B cell (primary cell): ENCODE results near the gene GUCY2F. TPM values are rescaled to one million over a fixed set of nuclear protein-coding genes. Genes with fewer than 3 reads are reported as not detected.

ENCODE experiments used
- ATAC-seq: fragments of 200-7000 bp; cut with Tn5 transposase; one replicate; pipeline ENCODE4 v1.10.0; 2021; ENCODE audit warnings: low read depth, mild to moderate bottlenecking, moderate number of reproducible peaks, moderate library complexity
- CTCF ChIA-PET: fragments of 350-600 bp; sonication (Branson Sonifier 250); formaldehyde crosslinking; loops from one replicate; lab custom pipeline; 2021; ENCODE audit warnings: antibody characterized with exemption, inconsistent platforms; lab: Charles Lee
- POLR2A ChIA-PET: fragments of 350-600 bp; sonication (Branson Sonifier 250); formaldehyde crosslinking; loops from one replicate; lab custom pipeline; 2021; ENCODE audit warnings: antibody characterized with exemption; lab: Charles Lee
- DNase-seq: peaks from one replicate; pipeline ENCODE4 v3.0.0; 2013
- H2AFZ ChIP-seq: 2 replicates; pipeline ENCODE4 v1.6.1; 2012; ENCODE audit warnings: mild to moderate bottlenecking, low read depth, low read length; ENCODE audit not compliant: insufficient read depth, poor library complexity, severe bottlenecking
- H3K27ac ChIP-seq, 2 donors: 1 replicate in 1 of 2; 2 replicates in 1 of 2; pipeline ENCODE4 v1.5.1; 2012 to 2013; ENCODE audit warnings: low read length in 2 of 2, mild to moderate bottlenecking in 2 of 2, moderate library complexity in 1 of 2
- H3K27me3 ChIP-seq, 4 experiments: fragments of 200-600 bp in 1 of 4; sonication (generic) in 1 of 4; replicated peaks in 1 of 4; 1 replicate in 2 of 4; 2 replicates in 2 of 4; pipeline versions ENCODE4 v1.6.1 to v1.7.0; 2013 to 2016; ENCODE audit warnings: low read length in 3 of 4, mild to moderate bottlenecking in 2 of 4, mixed read lengths in 1 of 4, moderate library complexity in 1 of 4; ENCODE audit not compliant: insufficient read depth in 4 of 4, control insufficient read depth in 3 of 4; ENCODE audit errors: control extremely low read depth in 1 of 4
- H3K36me3 ChIP-seq, 2 experiments: replicated peaks in 1 of 2; 1 replicate in 1 of 2; 2 replicates in 1 of 2; pipeline versions ENCODE4 v1.6.1 to v1.7.1; 2013; ENCODE audit warnings: low read length in 1 of 2; ENCODE audit not compliant: insufficient read depth in 2 of 2, control insufficient read depth in 1 of 2; ENCODE audit errors: control extremely low read depth in 1 of 2, extremely low read depth in 1 of 2
- H3K4me1 ChIP-seq, 2 donors: fragments of 200-600 bp in 1 of 2; sonication (generic) in 1 of 2; 1 replicate in 1 of 2; 2 replicates in 1 of 2; pipeline versions ENCODE4 v1.5.1 to v1.6.1; 2013 to 2017; ENCODE audit warnings: low read length in 2 of 2; ENCODE audit not compliant: control insufficient read depth in 2 of 2, insufficient read depth in 2 of 2
- H3K4me2 ChIP-seq: replicated peaks from 2 replicates; pipeline ENCODE3; 2012; ENCODE audit warnings: mild to moderate bottlenecking, low read depth, low read length; ENCODE audit not compliant: poor library complexity, severe bottlenecking
- H3K4me3 ChIP-seq, 5 experiments: fragments of 200-600 bp in 1 of 5; sonication (generic) in 1 of 5; 1 replicate in 3 of 5; 2 replicates in 2 of 5; pipeline versions ENCODE4 v1.5.1 to v1.7.0; 2011 to 2016; ENCODE audit warnings: low read length in 4 of 5, mild to moderate bottlenecking in 4 of 5, low read depth in 2 of 5, control low read depth in 1 of 5, moderate library complexity in 1 of 5; ENCODE audit not compliant: insufficient read depth in 1 of 5; ENCODE audit errors: control extremely low read depth in 1 of 5, extremely low read depth in 1 of 5
- H3K79me2 ChIP-seq: fragments of 200-600 bp; sonication (generic); one replicate; pipeline ENCODE4 v1.6.0; 2016; ENCODE audit warnings: low read length; ENCODE audit not compliant: control insufficient read depth, insufficient read depth
- H3K9ac ChIP-seq: fragments of 200-600 bp; sonication (generic); 2 replicates; pipeline ENCODE4 v1.6.1; 2017; ENCODE audit warnings: mild to moderate bottlenecking, low read length, moderate library complexity
- H3K9me3 ChIP-seq, 3 donors: one replicate each; pipeline versions ENCODE4 v1.6.1 to v1.7.1; 2013; ENCODE audit warnings: low read length in 2 of 3; ENCODE audit not compliant: control insufficient read depth in 2 of 3, insufficient read depth in 1 of 3; ENCODE audit errors: control extremely low read depth in 1 of 3
- H4K20me1 ChIP-seq: 2 replicates; pipeline ENCODE4 v1.6.0; 2012; ENCODE audit warnings: mild to moderate bottlenecking, low read length; ENCODE audit not compliant: insufficient read depth, control insufficient read depth, poor library complexity, severe bottlenecking
- H3K27ac Mint-ChIP-seq: one replicate; pipeline ENCODE4 v1.8.0; 2021; ENCODE audit warnings: mixed read lengths
- H3K27me3 Mint-ChIP-seq: one replicate; pipeline ENCODE4 v1.8.0; 2021; ENCODE audit warnings: mixed read lengths
- H3K4me1 Mint-ChIP-seq: one replicate; pipeline ENCODE4 v1.8.0; 2021; ENCODE audit warnings: mixed read lengths
- H3K4me3 Mint-ChIP-seq: one replicate; pipeline ENCODE4 v1.8.0; 2021; ENCODE audit warnings: mixed read lengths
- H3K9me3 Mint-ChIP-seq: one replicate; pipeline ENCODE4 v1.8.0; 2022; ENCODE audit warnings: mixed read lengths; ENCODE audit not compliant: insufficient read depth
- CTCF ChIP-seq: fragments of 200-600 bp; IDR thresholded peaks from one replicate; pipeline ENCODE4 v1.8.0; 2022; ENCODE audit warnings: antibody characterized with exemption, mild to moderate bottlenecking
- EZH2 ChIP-seq: IDR thresholded peaks from 2 replicates; pipeline ENCODE4 v1.6.1; 2012; ENCODE audit warnings: borderline replicate concordance, low read depth, mild to moderate bottlenecking, moderate library complexity, low read length; ENCODE audit not compliant: insufficient read depth, poor library complexity, severe bottlenecking
- WGBS: methylation state at CpG from one replicate; pipeline ENCODE4 v1.1.5; 2013; ENCODE audit warnings: missing lambda C conversion rate; ENCODE audit not compliant: insufficient coverage; 5-methylcytosine and 5-hydroxymethylcytosine counted together
- intact Hi-C: fragments of 100-400 bp; cut with micrococcal nuclease; formaldehyde crosslinking; loops from one replicate; pipeline ENCODE4 v1.10.0; 2022
- polyA minus RNA-seq: library from RNA; depleted of rRNA, polyadenylated mRNA; stranded (reverse); fragments of >200 nt; gene quantifications from 2 replicates; pipeline ENCODE4 v1.2.3, GENCODE V29; 2012
- polyA plus RNA-seq: library from polyadenylated mRNA; depleted of rRNA; stranded (reverse); fragments of >200 nt; gene quantifications from 2 replicates; pipeline ENCODE4 v1.2.3, GENCODE V29; 2012
- total RNA-seq, 2 donors: library from RNA; stranded (reverse); fragments of 120-200 nt in 1 of 2; gene quantifications; 1 replicate in 1 of 2; 2 replicates in 1 of 2; pipeline versions ENCODE4 v1.2.3 to v1.2.4, GENCODE V29; 2013 to 2022

Gene GUCY2F
- not detected in 2 replicates for total RNA-seq
- total RNA-seq (2013), result not detected
- polyA plus RNA-seq, result not detected in 2 replicates
- not detected in 2 replicates for polyA minus RNA-seq

GRCh38 chrX:109481986-109482385 lies at the start of gene GUCY2F:
GUCY2F (minus strand) TSS chrX:109482086; CDS start chrX:109475936, 6,150 bp downstream.
- no peaks in the 10 kb centered on the region for H3K9me3 Mint-ChIP-seq
- Histone ChIP-seq H2AFZ (no peak within 1 kb of the TSS), H3K9ac (no peak within 1 kb of the TSS), H4K20me1 (no peaks in the 10 kb centered on the region), H3K4me2 (no peak within 1 kb of the TSS), H3K9me3 (no peaks in the 10 kb centered on the region), H3K36me3 (no peaks in the 10 kb centered on the region), H3K4me3 (no peak within 1 kb of the TSS), H3K27me3 (no peaks in the 10 kb centered on the region), H3K4me1 (peaks cover 4% of the 10 kb centered on the region in 2 donors), H3K27ac (no peak within 1 kb of the TSS), H3K79me2 (no peaks in the 10 kb centered on the region)
- WGBS, result 80% methylated on average over 1 of the region's 4 CpGs
- no peak within 1 kb of the TSS for H3K27ac Mint-ChIP-seq
- peaks cover 8% of the 10 kb centered on the region for H3K27me3 Mint-ChIP-seq
- ATAC-seq, result no peak
- intact Hi-C loops, result loop anchor here (10.0 kb wide), 2 partner anchors 253 to 663 kb away; partner anchors contain the start of gene ACSL4
- TF ChIP-seq EZH2 (no peak), CTCF (no peak)
- peaks cover 5% of the 10 kb centered on the region for H3K4me1 Mint-ChIP-seq
- ChIA-PET CTCF (interaction anchor here (0.9 kb wide), 1 partner anchor 409 kb away, joined by 4 read pairs; no protein-coding TSS in a partner anchor), POLR2A (no interaction called here)
- DNase-seq, result no peak
- no peak within 1 kb of the TSS for H3K4me3 Mint-ChIP-seq

GRCh38 chrX:109519001-109519400 lies 37.1 kb upstream of the GUCY2F start:
- no peaks in the 10 kb centered on the region for H3K4me1 Mint-ChIP-seq
- POLR2A ChIA-PET, result no interaction called here
- no peaks in the 10 kb centered on the region for H4K20me1 ChIP-seq
- ATAC-seq, result no peak
- H3K9me3 ChIP-seq, result no peaks in the 10 kb centered on the region
- no peak overlapping the region for H3K4me2 ChIP-seq
- no peak overlapping the region for H3K4me3 Mint-ChIP-seq
- DNase-seq, result no peak
- intact Hi-C loops, result no loop called here
- H3K4me1 ChIP-seq, result no peaks in the 10 kb centered on the region
- H3K27ac ChIP-seq, result no peak overlapping the region
- H3K36me3 ChIP-seq, result no peaks in the 10 kb centered on the region
- no peak overlapping the region for H3K27ac Mint-ChIP-seq
- no peaks in the 10 kb centered on the region for H3K27me3 ChIP-seq
- H3K27me3 Mint-ChIP-seq, result peaks cover 5% of the 10 kb centered on the region
- no peaks in the 10 kb centered on the region for H3K9me3 Mint-ChIP-seq
- H2AFZ ChIP-seq, result no peak overlapping the region
- TF ChIP-seq CTCF, result no peak
- no peak for TF ChIP-seq EZH2
- no peaks in the 10 kb centered on the region for H3K79me2 ChIP-seq
- CTCF ChIA-PET, result no interaction called here
- WGBS, result no CpG with 5 or more reads among the region's 1 CpG
- H3K9ac ChIP-seq, result no peak overlapping the region
- H3K4me3 ChIP-seq, result no peak overlapping the region
